OCI-LY3 (cell line): Measurements from ENCODE around the gene ADAR.

Experiments
- H2AFZ ChIP-seq: fragments of 200-600, 300-600 bp; shearing (Covaris generic); 2 replicates; pipeline ENCODE4 v1.6.0; 2014; ENCODE audit warnings: antibody characterized with exemption, low read depth, low read length
- H3K27ac ChIP-seq: fragments of 200-600, 300-600 bp; sonication (generic); 2 replicates; pipeline ENCODE4 v1.5.1; 2014; ENCODE audit warnings: mild to moderate bottlenecking, low read length, moderate library complexity, mixed read lengths
- H3K27me3 ChIP-seq: fragments of 200-600, 300-600 bp; sonication (generic); 2 replicates; pipeline ENCODE4 v1.6.1; 2014; ENCODE audit warnings: low read depth, low read length, mixed read lengths
- H3K36me3 ChIP-seq: fragments of 200-600, 300-600 bp; sonication (generic); replicated peaks from 2 replicates; pipeline ENCODE3; 2014; ENCODE audit warnings: low read depth, low read length, mixed read lengths
- H3K4me1 ChIP-seq: fragments of 300-600, 200-600 bp; sonication (generic); 2 replicates; pipeline ENCODE4 v1.6.1; 2014; ENCODE audit warnings: low read length, mixed read lengths
- H3K4me2 ChIP-seq: fragments of 200-600, 300-600 bp; sonication (generic); 2 replicates; pipeline ENCODE4 v1.6.1; 2014; ENCODE audit warnings: low read length, mixed read lengths
- H3K4me3 ChIP-seq: fragments of 300-600, 200-600 bp; sonication (generic); 2 replicates; pipeline ENCODE4 v1.5.1; 2014; ENCODE audit warnings: antibody characterized with exemption, mild to moderate bottlenecking, low read length, moderate library complexity
- H3K79me2 ChIP-seq: fragments of 300-600, 200-600 bp; shearing (Covaris generic); 2 replicates; pipeline ENCODE4 v1.6.1; 2014; ENCODE audit warnings: mild to moderate bottlenecking, low read length, mixed read lengths
- H3K9ac ChIP-seq: fragments of 300-600, 200-600 bp; shearing (Covaris generic); 2 replicates; pipeline ENCODE4 v1.6.0; 2014; ENCODE audit warnings: mild to moderate bottlenecking, low read length, moderate library complexity
- H3K9me3 ChIP-seq: fragments of 200-600, 300-600 bp; shearing (Covaris generic); 2 replicates; pipeline ENCODE4 v1.6.1; 2014; ENCODE audit warnings: low read length, mixed read lengths; ENCODE audit not compliant: insufficient read depth
- H4K20me1 ChIP-seq: fragments of 200-600, 300-600 bp; sonication (generic); 2 replicates; pipeline ENCODE4 v1.6.1; 2016; ENCODE audit warnings: low read length, mixed read lengths; ENCODE audit not compliant: insufficient read depth
- EZH2phosphoT487 ChIP-seq: fragments of 200-600 bp; shearing (Covaris generic); IDR thresholded peaks from 2 replicates; pipeline ENCODE4 v1.6.1; 2018; ENCODE audit warnings: antibody characterized with exemption, mixed run types, low read depth
- TF ChIP-seq, protein P1 (sequence below): fragments of 200-600, 300-600 bp; sonication (generic); IDR thresholded peaks from 2 replicates; pipeline ENCODE4 v1.5.1; 2014; ENCODE audit warnings: antibody characterized with exemption, low read length, low read depth

The ADAR gene

DNA sequence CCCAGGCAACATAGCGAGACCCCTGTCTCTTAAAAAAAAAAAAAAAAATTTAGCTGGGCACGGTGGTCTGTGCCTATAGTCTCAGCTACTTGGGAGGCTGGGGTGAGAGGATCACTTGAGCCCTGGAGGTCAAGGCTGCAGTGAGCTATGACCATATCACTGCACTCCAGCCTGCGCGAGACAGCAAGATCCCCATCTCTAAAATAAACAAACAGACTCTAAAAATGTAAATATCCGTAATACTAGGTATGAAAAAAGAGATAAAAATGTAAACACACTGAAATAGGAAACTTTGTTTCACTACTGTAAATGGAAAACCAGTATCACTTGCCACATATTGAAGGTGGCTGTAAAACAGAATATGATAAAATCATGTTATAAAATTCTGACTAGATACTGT is 17.2 kb downstream of the ADAR start:
- H3K4me2 ChIP-seq = no peak overlapping the region
- H2AFZ ChIP-seq = no peak overlapping the region
- H3K4me3 ChIP-seq = no peak overlapping the region
- 0 out of 2 replicates have a peak, but pooled peaks cover 6% of the 10 kb centered on the region for H4K20me1 ChIP-seq
- no peaks in the 10 kb centered on the region for H3K9me3 ChIP-seq
- H3K4me1 ChIP-seq = peaks cover 10% of the 10 kb centered on the region
- H3K36me3 ChIP-seq = peaks cover 86% of the 10 kb centered on the region
- no peak for TF ChIP-seq EZH2phosphoT487
- TF ChIP-seq, protein P1, sequence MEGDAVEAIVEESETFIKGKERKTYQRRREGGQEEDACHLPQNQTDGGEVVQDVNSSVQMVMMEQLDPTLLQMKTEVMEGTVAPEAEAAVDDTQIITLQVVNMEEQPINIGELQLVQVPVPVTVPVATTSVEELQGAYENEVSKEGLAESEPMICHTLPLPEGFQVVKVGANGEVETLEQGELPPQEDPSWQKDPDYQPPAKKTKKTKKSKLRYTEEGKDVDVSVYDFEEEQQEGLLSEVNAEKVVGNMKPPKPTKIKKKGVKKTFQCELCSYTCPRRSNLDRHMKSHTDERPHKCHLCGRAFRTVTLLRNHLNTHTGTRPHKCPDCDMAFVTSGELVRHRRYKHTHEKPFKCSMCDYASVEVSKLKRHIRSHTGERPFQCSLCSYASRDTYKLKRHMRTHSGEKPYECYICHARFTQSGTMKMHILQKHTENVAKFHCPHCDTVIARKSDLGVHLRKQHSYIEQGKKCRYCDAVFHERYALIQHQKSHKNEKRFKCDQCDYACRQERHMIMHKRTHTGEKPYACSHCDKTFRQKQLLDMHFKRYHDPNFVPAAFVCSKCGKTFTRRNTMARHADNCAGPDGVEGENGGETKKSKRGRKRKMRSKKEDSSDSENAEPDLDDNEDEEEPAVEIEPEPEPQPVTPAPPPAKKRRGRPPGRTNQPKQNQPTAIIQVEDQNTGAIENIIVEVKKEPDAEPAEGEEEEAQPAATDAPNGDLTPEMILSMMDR = no peak
- H3K79me2 ChIP-seq = peaks cover 4% of the 10 kb centered on the region; the same call in 1 of the 2 replicates
- H3K9ac ChIP-seq = no peak overlapping the region
- no peaks in the 10 kb centered on the region for H3K27me3 ChIP-seq
- H3K27ac ChIP-seq = no peak overlapping the region

DNA sequence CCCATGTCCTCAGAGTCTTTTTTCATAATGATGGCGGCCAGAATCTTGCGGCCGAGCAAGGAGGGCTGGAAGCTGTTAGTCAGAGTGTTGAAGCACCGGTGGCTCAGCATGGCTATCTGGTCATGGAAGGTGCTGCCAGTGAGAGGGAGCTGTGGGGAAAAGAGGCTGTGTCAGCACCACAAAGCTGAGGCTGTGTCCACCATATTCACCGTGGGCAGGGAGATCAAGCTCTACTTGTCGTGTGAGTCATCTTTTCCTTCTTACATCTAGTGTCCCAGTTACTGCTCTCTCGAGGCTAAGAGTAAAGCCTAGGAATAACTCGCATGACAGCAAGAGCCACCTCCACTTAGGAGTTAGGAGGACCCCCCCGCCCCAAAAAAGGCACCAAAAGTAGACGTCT is 18.2 kb downstream of the ADAR start:
- Histone ChIP-seq H3K9me3 (no peaks in the 10 kb centered on the region), H3K79me2 (peaks cover 4% of the 10 kb centered on the region; the same call in 1 of the 2 replicates), H3K4me2 (no peak overlapping the region), H2AFZ (no peak overlapping the region), H4K20me1 (peaks cover 7% of the 10 kb centered on the region; the same call in 1 of the 2 replicates), H3K4me1 (peaks cover 20% of the 10 kb centered on the region), H3K36me3 (peaks cover 89% of the 10 kb centered on the region), H3K27ac (no peak overlapping the region), H3K4me3 (no peak overlapping the region), H3K27me3 (no peaks in the 10 kb centered on the region), H3K9ac (no peak overlapping the region)
- TF ChIP-seq, protein P1 = no peak
- TF ChIP-seq EZH2phosphoT487 = no peak

DNA sequence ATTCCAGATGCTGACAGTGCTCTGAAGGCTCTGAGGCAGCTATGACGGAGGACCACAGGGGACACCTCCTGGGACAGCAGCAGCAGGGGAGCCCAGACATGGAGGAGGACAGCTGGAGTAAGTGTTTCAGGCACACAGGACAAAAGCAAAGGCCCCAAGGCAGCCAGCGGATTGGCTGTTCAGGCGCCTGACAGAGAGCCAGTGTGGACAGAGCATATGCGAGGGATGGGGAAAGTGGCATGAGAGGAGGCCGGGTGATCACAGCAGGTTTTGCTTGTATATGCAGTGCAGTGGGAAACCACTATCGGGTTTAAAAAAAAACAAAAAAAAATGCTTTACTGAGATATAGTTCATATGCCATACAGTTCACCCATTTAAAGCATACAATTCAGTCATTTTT is 21.3 kb downstream of the ADAR start:
- H3K9ac ChIP-seq = no peak overlapping the region
- peaks cover 21% of the 10 kb centered on the region; the same call in 1 of the 2 replicates for H4K20me1 ChIP-seq
- no peak overlapping the region for H3K4me2 ChIP-seq
- no peak for TF ChIP-seq EZH2phosphoT487
- peaks cover 34% of the 10 kb centered on the region for H3K4me1 ChIP-seq
- H3K4me3 ChIP-seq = no peak overlapping the region
- peaks cover 5% of the 10 kb centered on the region; the same call in 1 of the 2 replicates for H3K79me2 ChIP-seq
- no peaks in the 10 kb centered on the region for H3K9me3 ChIP-seq
- no peak overlapping the region for H3K27ac ChIP-seq
- peaks cover 95% of the 10 kb centered on the region for H3K36me3 ChIP-seq
- H3K27me3 ChIP-seq = no peaks in the 10 kb centered on the region
- H2AFZ ChIP-seq = no peak overlapping the region

DNA sequence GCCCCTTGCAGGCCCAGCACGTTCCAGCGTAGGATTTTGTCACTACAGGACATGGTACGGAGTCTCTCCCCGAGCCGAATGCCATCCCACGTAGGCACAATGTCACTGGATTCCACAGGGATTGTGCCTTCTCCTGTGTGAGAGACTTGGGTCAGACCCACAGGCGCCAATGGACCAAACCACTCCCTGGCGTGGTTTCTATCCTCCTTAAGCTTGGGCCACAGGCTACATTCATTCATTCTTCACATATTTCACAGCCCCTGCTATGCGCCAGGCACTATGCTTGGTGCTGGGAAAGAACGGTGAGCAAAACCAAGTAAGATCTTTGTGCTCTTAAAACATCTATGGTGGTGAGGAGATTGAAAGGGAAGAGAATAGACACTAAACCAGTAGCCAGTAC is 21.8 kb downstream of the ADAR start:
- Histone ChIP-seq H2AFZ (no peak overlapping the region), H3K27ac (no peak overlapping the region), H3K27me3 (no peaks in the 10 kb centered on the region), H4K20me1 (peaks cover 17% of the 10 kb centered on the region; the same call in 1 of the 2 replicates), H3K36me3 (peaks cover 93% of the 10 kb centered on the region), H3K9ac (no peak overlapping the region), H3K79me2 (peaks cover 5% of the 10 kb centered on the region; the same call in 1 of the 2 replicates), H3K4me2 (no peak overlapping the region), H3K4me1 (peaks cover 34% of the 10 kb centered on the region), H3K9me3 (no peaks in the 10 kb centered on the region), H3K4me3 (no peak overlapping the region)
- TF ChIP-seq, protein P1 = no peak
- TF ChIP-seq EZH2phosphoT487 = no peak
